ENCODE data around the gene ERMP1.
"Not testable (repeated sequence)": the region's sequence is repeated elsewhere in the genome, so short reads cannot be mapped to it uniquely, and the experiment has no call there.

Gene ERMP1

DNA sequence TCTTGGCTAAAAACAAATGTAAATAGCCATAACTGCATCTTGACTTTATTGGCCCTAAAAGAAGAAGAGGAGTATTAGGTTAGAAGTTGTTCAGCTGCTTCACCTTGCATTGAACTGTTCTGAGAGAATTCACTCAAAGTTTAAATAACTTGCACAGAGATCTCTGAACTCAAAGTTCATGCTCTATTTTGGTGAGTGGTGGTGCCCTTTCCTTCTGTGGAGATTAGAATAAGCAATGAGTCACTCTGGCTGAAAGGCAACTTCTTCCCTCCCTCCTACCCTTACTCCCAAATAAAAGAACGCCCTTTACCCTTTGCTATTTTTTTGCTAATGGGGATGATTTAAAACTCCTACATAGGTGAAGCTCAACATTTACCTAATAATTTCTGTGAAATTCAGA lies 48.9 kb downstream of the ERMP1 start:
- no peak for DNase-seq (ENCODE audit: low read depth in 2 of 2)

DNA sequence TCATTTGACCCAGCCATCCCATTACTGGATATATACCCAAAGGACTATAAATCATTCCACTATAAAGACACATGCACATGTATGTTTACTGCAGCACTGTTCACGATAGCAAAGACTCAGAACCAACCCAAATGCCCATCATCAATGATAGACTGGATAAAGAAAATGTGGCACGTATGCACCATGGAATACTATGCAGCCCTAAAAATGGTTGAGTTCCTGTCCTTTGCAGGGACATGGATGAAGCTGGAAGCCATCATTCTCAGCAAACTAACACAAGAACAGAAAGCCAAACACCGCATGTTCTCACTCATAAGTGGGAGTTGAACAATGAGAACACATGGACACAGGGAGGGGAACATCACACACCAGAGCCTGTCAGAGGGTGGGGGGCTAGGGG lies 49.5 kb downstream of the ERMP1 start:
- DNase-seq (ENCODE audit: low read depth in 2 of 2), result not testable (repeated sequence)

DNA sequence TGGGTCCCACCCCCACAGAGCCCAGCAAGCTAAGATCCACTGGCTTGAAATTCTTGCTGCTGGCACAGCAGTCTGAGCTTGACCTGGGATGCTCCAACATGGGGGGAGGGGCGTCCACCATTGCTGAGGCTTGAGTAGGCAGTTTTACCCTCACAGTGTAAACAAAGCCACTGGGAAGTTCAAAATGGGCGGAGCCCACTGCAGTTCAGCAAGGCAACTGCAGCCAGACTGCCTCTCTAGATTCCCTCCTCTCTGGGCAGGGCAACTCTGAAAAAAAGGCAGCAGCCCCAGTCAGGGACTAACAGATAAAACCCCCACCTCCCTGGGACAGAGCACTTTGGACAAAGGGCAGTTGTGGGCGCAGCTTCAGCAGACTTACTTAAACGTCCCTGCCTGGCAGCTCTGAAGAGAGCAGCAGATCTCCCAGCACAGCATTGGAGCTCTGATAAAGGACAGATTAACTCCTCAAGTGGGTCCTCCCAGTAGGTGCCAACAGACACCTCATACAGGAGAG lies 53.2 kb downstream of the ERMP1 start:
- not testable (repeated sequence) for DNase-seq (ENCODE audit: low read depth in 2 of 2)

DNA sequence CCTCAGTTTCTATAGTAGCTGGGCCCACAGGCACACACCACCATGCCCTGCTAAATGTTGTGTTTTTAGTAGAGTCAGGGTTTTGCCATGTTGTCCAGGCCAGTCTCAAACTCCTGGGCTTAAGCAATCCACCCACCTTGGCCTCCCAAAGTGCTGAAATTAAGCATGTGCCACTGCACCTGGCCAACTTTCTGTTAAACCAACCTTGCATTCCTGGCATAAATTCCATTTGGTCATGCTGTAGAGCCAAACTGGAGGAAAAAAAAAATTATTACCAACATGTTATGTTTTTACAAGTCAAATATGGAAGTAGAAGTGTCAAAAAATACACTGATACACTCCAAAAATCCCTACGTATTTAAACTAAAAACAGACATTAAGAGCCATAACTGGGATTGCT lies 54.1 kb downstream of the ERMP1 start:
- no peak for DNase-seq (ENCODE audit: low read depth in 2 of 2)

DNA sequence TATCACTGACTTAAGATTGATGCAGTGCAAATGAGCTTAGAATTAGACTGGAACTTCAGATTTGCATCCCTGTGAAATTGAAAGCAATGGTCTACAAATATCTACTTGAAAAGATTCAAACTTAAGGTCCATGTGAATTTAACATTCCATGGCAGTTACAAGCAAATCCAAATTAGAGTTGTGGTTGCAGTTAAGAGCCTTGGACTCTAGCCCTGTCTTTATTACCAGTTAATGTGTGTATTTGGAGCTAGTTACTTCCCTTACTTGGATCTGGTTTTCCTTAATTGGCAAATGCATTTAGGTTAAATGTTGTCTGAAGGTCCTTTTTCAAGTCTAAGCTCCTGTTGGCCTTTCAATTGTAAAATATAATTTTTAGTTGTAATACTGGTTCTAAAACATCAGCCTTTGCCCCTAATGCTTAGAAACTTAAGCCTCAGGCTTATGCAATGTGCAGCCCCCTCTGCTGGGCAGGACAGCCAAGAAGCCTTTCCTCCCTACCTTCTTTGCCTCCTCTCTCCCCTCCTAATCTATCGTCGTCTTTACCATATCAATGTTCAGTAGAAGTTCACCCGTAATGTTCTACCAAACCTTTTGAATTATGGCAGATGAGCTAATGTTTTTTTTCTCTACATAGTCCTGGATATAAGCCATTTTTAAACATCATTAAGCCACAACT lies 59.5 kb downstream of the ERMP1 start:
- DNase-seq (ENCODE audit: low read depth in 2 of 2), result no peak

DNA sequence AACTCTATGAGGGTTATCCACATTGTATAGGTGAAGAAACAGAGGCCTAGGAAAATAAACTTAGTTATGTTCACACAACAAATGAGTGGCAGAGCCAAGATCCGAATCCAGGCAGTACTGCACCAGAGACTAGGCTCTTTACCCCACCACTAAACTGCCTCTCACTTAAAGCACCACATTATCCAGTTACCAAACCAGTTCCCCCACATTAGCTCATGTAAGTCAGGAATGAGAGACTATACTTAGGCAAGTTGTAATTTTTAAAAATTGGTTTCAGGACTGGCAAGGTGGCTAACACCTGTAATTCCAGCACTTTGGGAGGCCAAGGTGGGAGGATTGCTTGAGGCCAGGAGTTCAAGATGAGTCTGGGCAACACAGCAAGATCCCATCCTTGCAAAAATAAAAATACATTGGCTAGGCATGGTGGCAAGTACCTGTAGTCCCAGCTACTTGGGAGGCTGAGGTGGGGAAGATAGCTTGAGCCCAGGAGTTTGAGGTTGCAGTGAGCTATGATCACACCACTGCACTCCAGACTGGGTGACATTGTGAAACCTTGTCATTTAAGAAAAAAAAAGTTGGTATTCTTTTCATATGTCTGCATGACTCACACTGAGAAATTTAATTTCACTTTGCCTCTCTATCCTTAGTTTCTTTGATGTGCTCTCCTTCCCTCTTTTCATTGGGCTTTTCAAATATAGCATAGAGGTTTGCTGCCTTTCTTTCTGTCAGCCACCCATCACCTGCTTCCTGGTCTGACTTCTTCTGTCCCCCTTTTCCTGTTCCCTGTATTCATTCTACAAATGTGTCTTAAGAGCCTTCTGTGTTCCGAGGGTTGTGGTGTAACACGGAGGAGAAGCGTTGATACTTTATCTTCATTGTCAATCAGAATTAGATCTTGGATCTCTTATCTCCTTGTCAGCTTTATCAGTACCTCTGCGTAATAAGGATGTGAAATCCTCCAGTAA lies 64.7 kb downstream of the ERMP1 start:
- no peak for DNase-seq (ENCODE audit: low read depth in 2 of 2)

DNA sequence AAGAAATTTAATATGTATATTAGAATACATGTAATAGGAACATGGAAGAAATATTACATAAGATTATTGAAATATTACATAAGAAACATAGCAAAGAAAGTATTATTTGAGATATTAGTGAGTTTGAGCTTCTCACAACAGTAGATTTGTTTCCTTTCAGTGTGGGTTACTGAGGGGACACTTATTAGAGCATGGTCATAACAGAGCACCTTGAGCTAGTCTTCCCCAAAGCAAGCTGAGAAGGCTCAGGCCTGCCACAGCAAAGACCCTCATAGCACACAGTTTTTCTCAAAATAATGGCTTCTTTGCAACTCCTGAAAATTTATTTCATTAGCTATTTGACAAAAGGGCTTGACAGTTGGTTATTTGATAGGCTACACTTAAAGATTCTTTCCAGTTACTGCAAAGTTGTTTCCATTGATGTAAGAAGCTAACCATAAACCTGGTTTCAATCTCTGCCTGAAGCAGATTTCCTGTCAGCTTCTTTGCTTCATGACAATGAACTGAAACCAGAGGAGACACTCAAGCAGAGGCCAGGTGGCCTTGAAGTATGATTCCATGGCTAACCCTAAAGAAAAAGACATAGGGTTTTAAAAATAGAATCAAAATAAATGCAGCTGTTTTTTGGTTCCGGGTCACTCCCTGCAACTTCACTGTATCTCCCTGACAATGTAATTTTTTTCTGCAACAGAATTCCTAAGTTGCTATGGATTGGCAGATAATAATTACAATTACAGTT lies 68.6 kb downstream of the ERMP1 start:
- DNase-seq (ENCODE audit: low read depth in 2 of 2), result no peak

DNA sequence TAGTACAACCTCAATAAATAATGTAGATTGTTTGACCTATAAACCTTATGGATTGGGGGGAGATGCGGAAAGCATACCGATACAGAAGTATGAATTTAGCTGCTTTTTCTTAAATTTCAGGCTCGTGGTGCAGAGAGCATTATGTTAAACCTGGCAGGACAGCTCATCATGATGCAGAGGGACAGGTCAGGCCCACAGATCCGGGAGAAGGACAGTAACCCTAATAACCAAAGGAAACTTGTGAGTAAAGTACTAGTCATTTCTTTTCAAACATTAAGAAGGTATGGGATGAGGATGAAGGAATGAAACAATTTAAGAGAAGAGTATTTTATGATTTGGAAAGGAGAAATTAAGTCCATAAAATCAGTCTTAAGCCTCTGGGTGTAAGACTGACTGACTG lies 70.5 kb downstream of the ERMP1 start:
- DNase-seq (ENCODE audit: low read depth in 2 of 2), result no peak

DNA sequence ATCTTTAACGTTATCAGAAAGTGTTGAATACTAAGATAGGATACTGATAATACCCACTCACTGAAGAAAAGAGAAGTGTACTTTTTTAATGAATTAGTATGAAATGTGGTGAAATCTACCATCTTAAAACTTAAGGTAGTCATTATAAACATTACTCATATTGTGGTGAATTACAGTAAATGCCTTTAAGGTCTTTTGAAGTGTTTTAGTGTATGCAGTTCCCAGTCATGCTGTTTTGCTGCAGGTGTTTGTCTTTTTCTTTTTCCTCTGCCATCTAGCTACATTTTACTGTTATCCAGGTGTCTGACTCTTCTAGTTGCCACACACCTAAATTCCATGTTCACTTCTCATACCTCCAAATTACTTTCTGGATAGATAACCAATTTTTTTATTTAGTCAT lies 72.6 kb downstream of the ERMP1 start:
- no peak for DNase-seq (ENCODE audit: low read depth in 2 of 2)

DNA sequence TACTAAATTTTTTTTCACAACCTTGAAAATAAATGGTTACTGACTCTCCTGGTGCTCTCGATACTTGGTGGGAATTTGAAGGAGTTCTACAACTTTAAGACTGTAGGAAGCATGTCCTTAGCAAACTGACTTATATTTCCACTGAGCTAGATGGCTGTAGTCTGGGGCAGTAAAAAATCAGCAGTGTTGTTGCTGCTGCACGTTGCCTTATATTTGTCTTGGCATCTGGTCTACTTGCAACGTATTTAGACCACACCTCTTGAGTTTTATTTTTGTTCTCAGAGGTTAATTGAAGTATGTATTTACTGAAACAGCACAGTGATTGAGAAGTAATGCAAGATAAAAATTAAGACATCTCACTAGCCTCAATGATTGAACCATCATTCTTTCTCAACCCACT lies 76.3 kb downstream of the ERMP1 start:
- DNase-seq (ENCODE audit: low read depth in 2 of 2), result no peak

DNA sequence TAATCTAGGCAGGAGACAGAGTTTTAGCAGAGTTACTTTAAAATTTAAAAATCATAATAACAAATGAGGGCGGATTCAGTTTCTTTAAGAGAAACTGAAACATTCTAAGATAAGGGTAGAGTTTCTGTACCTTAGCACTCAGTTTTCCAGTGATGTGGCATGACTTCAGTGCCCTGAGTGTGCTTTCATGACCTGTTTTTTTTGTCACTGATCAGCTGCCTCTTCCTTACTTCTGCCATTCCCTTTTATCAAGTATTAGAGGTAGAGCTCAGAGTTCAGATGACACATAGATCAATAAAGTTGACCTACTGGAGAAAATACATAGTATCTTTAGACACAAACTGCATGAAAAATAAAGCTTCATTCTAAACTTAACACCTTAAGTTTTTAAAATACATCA lies 82.3 kb downstream of the ERMP1 start:
- no peak for DNase-seq (ENCODE audit: low read depth in 2 of 2)

DNA sequence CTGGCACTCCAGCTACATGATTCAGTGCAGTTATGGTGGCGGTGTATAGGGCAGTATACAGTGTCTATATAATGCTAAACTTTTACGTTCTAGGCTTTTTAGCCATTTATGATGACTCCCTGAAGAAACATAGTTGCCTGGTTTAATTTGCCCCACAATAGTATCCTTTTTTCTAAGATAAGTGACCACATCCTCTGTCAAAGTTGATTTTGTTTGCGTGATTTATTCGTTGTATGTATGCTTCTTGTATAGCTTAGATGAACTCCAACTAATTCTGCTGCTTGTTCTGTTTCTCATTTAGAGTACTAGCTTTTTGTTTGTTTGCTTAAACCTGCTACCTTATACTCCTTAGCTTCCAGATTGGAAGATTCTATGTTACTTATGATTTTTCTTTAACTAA lies 83.6 kb downstream of the ERMP1 start:
- DNase-seq (ENCODE audit: low read depth in 2 of 2), result no peak

DNA sequence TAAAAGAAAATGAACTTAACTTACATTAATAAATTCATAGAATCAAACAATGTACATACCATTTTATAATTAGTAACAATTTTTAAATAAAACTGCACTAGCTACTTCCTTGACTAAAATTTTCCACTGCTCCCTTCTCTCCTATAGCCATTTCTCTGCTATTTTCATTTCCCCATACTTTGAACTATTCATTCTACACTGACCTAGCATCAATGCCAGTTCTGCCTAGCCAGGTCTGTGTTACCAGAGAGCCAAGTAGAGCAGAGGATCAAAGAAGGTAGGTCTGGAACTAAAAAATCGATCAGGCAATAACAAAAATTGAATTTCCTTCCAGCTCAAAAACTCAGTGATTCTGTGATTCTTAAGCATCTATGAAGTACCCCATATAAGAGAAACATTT lies 84.5 kb downstream of the ERMP1 start:
- DNase-seq (ENCODE audit: low read depth in 2 of 2), result no peak

DNA sequence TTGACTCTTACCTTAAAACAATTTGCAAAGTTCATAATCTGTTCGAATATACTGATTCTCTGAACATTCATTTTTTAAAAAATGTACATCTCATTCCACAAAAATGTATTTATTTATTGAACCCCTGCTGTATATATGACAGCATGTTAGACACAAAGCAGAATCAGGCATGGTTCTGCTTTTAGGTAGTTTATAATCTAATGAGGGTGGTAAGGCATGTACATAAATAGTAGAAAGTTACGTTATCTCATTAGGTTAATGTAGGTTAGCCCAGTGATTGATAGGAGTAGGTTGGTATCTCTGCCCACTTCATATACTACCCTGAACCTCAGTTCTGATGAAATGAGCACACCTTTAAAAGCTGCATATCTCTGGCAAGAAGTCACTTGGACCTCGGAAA lies 89.8 kb downstream of the ERMP1 start:
- no peak for DNase-seq (ENCODE audit: low read depth in 2 of 2)

DNA sequence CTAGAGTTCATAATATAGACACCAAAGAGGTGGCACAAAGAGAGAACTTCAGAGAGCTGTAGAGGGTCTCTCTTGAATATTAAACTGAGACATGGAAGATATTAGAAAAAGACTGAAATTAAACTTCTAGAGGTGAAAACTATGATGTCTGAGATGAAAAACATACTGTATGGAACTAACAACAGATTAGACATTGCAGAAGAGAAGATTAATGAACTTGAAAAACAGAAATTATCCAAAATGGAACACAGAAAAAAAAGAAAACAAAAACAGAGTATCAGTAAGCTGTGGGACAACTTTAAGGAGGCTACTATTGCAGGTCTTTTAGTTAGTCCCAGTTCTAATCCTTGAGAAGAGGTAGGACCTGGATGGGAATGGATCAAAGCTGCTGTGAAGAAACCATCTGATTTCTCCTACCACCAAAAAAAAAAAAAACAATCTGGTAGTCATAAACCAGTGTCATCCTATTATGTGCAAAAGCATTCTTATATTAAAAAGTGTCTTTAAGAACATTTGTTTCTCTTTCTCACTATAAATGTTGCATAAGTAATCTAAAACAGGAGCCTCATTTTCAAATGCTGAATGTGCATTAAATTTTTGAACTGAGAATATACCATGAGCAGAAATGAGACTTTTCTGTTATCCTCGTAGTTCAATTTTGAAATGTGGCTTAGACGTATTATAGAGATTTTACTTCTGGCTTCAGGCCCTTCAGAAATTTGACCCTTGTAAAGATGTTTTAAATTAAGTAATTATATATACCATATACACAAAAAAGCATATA lies 96.2 kb downstream of the ERMP1 start:
- DNase-seq (ENCODE audit: low read depth in 2 of 2), result no peak

DNA sequence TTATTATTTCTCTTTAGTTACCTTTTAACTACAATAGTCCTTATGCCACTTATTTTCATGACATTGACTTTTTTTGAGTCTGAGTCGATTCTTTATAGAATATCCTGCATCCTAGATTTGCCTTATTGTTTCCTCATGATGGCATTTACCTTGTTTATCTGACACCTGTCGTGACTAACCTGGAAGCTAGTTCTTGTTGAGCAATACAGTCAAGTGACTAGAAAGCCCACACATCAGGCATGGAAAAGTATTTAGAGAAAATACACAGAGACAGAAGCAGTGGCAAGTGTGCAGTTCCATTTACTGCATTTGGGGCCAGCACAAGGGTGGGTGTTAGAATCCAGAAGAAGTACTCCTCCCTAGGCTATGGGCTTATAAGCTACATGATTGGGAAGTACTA lies 97.8 kb downstream of the ERMP1 start:
- no peak for DNase-seq (ENCODE audit: low read depth in 2 of 2)
